Left lung (tissue), 10 donors: ENCODE data around the gene GOLGA2. TPM values are rescaled to one million over a fixed set of nuclear protein-coding genes. Genes with fewer than 3 reads are reported as not detected.

ENCODE experiments used
- ATAC-seq: fragments of 200-7000 bp; cut with Tn5 transposase; one replicate; pipeline ENCODE4 v1.9.1; 2020; ENCODE audit warnings: moderate library complexity
- DNase-seq, 4 donors: peaks; one replicate each; pipeline ENCODE4 v3.0.0-alpha.2; 2013 to 2020
- H3K27ac ChIP-seq, 2 donors: fragments of 200-600 bp; sonication (generic) in 1 of 2; one replicate each; pipeline versions ENCODE4 v1.5.0 to v1.8.0; 2020 to 2021
- H3K27me3 ChIP-seq, 2 donors: fragments of 200-600 bp; sonication (generic) in 1 of 2; one replicate each; pipeline versions ENCODE4 v1.5.0 to v1.8.0; 2020 to 2021
- H3K36me3 ChIP-seq, 2 donors: fragments of 200-600 bp; sonication (generic) in 1 of 2; one replicate each; pipeline versions ENCODE4 v1.5.0 to v1.8.0; 2020 to 2021
- H3K4me1 ChIP-seq, 2 donors: fragments of 200-600 bp; one replicate each; pipeline ENCODE4 v1.8.0; 2021
- H3K4me3 ChIP-seq, 2 donors: fragments of 200-600 bp; sonication (generic) in 1 of 2; one replicate each; pipeline versions ENCODE4 v1.5.0 to v1.8.0; 2020 to 2021; ENCODE audit warnings: mild to moderate bottlenecking in 1 of 2
- H3K9me3 ChIP-seq, 2 donors: fragments of 200-600 bp; sonication (generic) in 1 of 2; one replicate each; pipeline versions ENCODE4 v1.5.0 to v1.8.0; 2020 to 2021
- CTCF ChIP-seq, 2 donors: fragments of 200-600 bp; sonication (generic) in 1 of 2; IDR thresholded peaks; one replicate each; pipeline versions ENCODE4 v1.5.0 to v1.8.0; 2021; ENCODE audit warnings: antibody characterized with exemption in 2 of 2
- intact Hi-C, 2 donors: fragments of 100-400 bp; cut with DNase I; formaldehyde crosslinking; loops; one replicate each; pipeline versions ENCODE4 v1.11.2 to v1.14.2; 2022
- polyA plus RNA-seq, 6 donors: library from polyadenylated mRNA; unstranded; fragments of 120-200 nt; gene quantifications; one replicate each; pipeline ENCODE4 v1.2.1, GENCODE V29; 2013; ENCODE audit not compliant: insufficient read length in 6 of 6
- total RNA-seq, 2 donors: library from RNA; stranded (reverse); fragmentation: NEBNext Ultra II Directional; extraction: Animal tissue kit (Norgen Biotek cat#: 25700); gene quantifications; one replicate each; pipeline ENCODE4 v1.2.1, GENCODE V29; 2021
- donor health status: DM: no; HTN: yes; CAD: no.
- donor health status: DM: no; HTN: no; CAD: no.

GOLGA2 gene
- total and polyA plus RNA-seq, 8 donors: 97.2 to 163 (median 117) TPM

DNA sequence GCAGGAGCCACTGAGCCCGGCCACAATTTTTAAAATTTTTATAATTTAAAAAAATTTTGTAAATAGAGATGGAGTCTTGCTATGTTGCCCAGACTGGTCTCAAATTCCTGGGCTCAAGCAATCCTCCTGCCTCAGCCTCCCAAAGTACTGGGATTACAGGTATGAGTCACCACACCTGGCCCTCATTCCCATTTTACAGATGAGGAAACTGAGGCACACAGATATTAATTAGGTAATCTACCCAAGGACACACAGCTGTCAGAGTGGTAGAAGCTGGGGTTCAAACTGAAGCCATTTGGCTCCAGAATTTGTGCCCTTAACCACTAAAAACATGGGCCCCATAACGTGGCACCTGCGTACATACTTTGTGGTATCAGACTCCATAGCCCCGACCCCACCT, 38.9 kb upstream of the GOLGA2 start:
- no peak for DNase-seq
- no peaks in the 10 kb centered on the region for H3K4me1 ChIP-seq
- ATAC-seq: no peak
- TF ChIP-seq CTCF (IDR thresholded peaks at IDR 0.05): no peak
- H3K27me3 ChIP-seq: no peaks in the 10 kb centered on the region
- H3K4me3 ChIP-seq: no peak overlapping the region
- H3K36me3 ChIP-seq: peaks cover 0 to 94% of the 10 kb centered on the region in 2 donors
- H3K27ac ChIP-seq: no peak overlapping the region
- no peaks in the 10 kb centered on the region for H3K9me3 ChIP-seq
- intact Hi-C loops: no loop called here

GRCh38 chr9:128310461-128310860, 34.7 kb upstream of the GOLGA2 start:
- Histone ChIP-seq H3K9me3 (no peaks in the 10 kb centered on the region), H3K36me3 (peaks cover 0 to 76% of the 10 kb centered on the region in 2 donors), H3K27me3 (no peaks in the 10 kb centered on the region), H3K4me3 (no peak overlapping the region), H3K27ac (no peak overlapping the region), H3K4me1 (no peaks in the 10 kb centered on the region)
- intact Hi-C loops: no loop called here
- no peak for DNase-seq
- TF ChIP-seq CTCF (IDR thresholded peaks at IDR 0.05): no peak
- no peak for ATAC-seq

GRCh38 chr9:128309551-128309950, 33.7 kb upstream of the GOLGA2 start:
- peaks cover 0 to 67% of the 10 kb centered on the region in 2 donors for H3K36me3 ChIP-seq
- no peaks in the 10 kb centered on the region for H3K4me1 ChIP-seq
- no peak overlapping the region for H3K27ac ChIP-seq
- ATAC-seq (no peak), DNase-seq (no peak)
- intact Hi-C loops: no loop called here
- no peaks in the 10 kb centered on the region for H3K9me3 ChIP-seq
- no peak for TF ChIP-seq CTCF (IDR thresholded peaks at IDR 0.05)
- H3K4me3 ChIP-seq: no peak overlapping the region
- H3K27me3 ChIP-seq: no peaks in the 10 kb centered on the region

GRCh38 chr9:128304971-128305288, 29.1 kb upstream of the GOLGA2 start:
- H3K36me3 ChIP-seq: peaks cover 0 to 23% of the 10 kb centered on the region in 2 donors
- H3K9me3 ChIP-seq: no peaks in the 10 kb centered on the region
- no peak overlapping the region for H3K4me3 ChIP-seq
- ATAC-seq (no peak), DNase-seq (no peak)
- TF ChIP-seq CTCF (IDR thresholded peaks at IDR 0.05): no peak
- no peaks in the 10 kb centered on the region for H3K4me1 ChIP-seq
- H3K27me3 ChIP-seq: no peaks in the 10 kb centered on the region
- no peak overlapping the region for H3K27ac ChIP-seq
- intact Hi-C loops: no loop called here

- H3K9me3 ChIP-seq: no peaks in the 10 kb centered on the region
- intact Hi-C loops: no loop called here
- TF ChIP-seq CTCF (IDR thresholded peaks at IDR 0.05): no peak
- no peaks in the 10 kb centered on the region for H3K4me1 ChIP-seq
- no peak overlapping the region for H3K27ac ChIP-seq
- ATAC-seq: no peak
- no peak overlapping the region for H3K4me3 ChIP-seq
- no peak for DNase-seq
- H3K27me3 ChIP-seq: no peaks in the 10 kb centered on the region
- peaks cover 0 to 17% of the 10 kb centered on the region in 2 donors for H3K36me3 ChIP-seq
Observed at GRCh38 chr9:128304136-128304970, 28.5 kb upstream of the GOLGA2 start.
